Hippocampal formation (tissue), 2 donors: ENCODE data around the gene CRIP2.

Source experiments
- DNase-seq, 2 donors: peaks; one replicate each; lab custom pipeline; 2025; lab: John Stamatoyannopoulos, UW

The CRIP2 gene

GRCh38 chr14:105461903-105462302, 12.7 kb upstream of the CRIP2 start:
- DNase-seq: no peak

DNA sequence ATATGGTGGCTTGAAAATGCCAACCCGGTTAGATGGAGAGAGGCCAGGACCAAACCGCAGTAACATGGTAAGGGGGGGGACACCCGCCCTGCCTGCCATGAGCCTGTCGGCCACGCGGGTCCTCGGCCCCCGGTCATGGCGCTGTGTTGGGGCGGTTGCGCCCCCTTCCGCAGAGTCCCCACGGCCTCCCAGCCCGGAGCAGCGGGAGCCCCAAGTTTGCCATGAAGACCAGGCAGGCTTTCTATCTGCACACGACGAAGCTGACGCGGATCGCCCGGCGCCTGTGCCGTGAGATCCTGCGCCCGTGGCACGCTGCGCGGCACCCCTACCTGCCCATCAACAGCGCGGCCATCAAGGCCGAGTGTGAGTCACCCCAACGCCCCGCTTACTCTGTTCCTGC, 10.1 kb upstream of the CRIP2 start:
- DNase-seq: no peak

GRCh38 chr14:105465209-105466031, 9.2 kb upstream of the CRIP2 start:
- no peak for DNase-seq

DNA sequence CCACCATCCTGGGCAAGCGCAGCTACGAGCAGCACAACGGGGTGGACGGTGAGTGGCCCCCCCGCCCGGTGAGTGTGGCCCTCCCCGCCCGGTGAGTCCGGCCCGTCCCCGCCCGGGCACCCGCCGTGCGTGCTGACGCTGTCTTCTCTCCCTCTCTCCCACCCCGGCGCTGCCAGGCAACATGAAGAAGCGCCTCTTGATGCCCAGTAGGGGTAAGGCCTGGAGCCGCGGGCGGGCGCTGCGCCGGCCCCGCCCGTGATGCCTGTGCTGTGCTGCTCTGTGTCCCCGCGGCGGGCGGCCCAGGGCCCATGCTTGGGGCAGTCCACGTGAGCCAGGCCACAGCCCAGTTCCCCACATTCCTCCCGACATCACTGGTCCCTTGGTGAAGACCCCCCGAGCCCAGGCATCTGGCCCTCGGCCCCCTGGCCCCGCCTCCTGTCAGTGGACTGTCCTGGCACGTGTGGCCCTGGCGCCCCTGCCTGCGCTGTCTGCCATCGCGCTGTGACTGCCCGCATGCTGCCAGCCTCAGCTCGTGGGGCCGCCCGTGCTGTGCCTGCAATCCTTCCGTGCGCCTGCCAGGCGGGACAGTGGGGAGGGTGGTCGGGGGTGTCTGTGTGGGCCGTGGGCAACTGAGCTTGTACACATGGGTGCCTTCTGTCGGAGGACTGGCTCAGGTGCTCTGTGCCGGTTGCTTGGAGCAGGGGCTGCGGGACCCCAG, 7.9 kb upstream of the CRIP2 start:
- no peak for DNase-seq

DNA sequence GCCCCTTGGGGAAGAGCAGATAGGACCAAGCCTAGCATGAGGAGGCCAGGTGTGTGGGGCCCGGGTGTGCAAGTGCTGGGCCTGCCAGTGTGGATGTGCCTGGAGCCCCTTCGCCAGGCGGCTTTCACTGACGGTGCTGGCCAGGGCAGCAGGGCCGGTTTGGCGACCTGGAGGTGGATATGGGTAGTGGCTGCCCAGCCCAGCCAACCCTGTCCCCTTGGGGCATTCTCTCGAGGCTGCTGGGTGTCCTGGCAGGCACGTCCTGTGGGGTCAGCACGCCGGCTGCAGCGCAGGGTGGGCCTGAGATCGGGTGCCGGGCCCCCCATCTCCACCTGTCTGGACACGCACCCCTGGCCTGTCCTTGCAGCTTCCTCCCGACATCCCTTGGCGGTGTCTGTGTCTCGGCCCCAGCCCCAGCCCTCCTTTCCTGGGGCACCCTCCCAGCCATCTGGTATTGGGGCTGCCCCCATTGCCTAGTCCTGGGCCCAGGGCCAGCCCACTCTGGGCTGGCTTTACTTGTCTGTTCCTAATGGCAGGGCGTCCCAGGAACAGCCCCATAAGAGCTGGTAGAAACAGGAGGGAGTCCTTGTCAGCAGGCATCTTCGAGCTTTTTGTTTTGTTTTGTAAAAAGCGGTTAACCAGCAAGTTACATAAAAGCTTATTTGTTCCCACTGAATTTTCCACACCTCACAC, 7.2 kb upstream of the CRIP2 start:
- DNase-seq: no peak

GRCh38 chr14:105467942-105468471, 6.6 kb upstream of the CRIP2 start:
- DNase-seq: no peak

- DNase-seq: no peak
Measured at GRCh38 chr14:105468621-105469241, 5.9 kb upstream of the CRIP2 start.

DNA sequence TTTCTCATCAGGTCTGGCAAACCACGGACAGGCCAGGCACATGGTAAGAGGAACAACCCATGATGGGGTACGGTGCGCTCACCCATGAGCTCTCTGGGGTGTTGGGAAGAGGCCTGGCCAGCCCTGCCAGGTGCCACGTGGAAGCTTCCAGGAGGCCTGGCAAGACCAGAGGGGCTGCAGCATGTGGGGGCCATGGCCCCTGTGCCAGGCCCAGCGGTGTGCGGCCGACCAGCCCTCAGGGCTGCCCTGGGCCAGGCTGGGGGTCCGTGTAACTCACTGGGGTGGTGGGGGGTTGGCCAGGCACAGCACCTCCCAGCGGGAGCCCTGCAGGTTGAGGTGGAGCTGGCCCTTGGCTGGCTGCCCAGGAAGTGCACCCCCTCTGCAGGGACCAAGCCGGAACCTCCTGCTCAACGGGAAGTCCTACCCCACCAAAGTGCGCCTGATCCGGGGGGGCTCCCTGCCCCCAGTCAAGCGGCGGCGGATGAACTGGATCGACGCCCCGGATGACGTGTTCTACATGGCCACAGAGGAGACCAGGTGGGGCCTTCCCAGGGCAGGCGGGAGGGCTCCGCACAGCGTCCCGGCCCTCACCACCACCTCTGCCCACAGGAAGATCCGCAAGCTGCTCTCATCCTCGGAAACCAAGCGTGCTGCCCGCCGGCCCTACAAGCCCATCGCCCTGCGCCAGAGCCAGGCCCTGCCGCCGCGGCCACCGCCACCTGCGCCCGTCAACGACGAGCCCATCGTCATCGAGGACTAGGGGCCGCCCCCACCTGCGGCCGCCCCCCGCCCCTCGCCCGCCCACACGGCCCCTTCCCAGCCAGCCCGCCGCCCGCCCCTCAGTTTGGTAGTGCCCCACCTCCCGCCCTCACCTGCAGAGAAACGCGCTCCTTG, 4.9 kb upstream of the CRIP2 start:
- no peak for DNase-seq

- no peak for DNase-seq
Measured at GRCh38 chr14:105470350-105471296, 4.0 kb upstream of the CRIP2 start.

DNA sequence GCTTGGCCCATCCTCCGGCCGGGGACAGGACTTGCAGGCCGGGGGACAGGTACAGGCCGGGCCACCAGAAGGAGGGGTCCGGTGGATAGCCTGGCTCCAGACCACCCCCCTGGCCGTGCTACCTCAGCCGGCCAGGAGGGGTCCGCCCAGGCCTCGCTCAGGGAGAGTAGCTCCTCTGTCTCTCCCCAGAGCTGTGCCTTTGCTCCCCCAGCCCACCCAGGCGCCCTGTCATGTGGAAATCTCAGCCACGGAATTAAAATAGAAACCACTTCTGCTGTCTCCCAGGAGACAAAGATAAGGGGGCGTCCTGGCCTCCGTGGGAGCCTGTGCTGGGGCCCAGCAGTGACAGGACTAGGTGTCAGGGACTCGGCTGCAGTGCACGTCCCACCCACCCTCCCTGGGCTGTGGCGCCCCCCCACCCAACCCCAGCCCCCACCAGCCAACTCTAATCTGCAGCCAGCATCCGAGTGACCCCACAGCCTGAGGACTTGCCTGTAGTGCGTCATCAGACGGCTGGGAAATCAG, 3.3 kb upstream of the CRIP2 start:
- no peak for DNase-seq

GRCh38 chr14:105471823-105472485, 2.7 kb upstream of the CRIP2 start:
- no peak for DNase-seq

DNA sequence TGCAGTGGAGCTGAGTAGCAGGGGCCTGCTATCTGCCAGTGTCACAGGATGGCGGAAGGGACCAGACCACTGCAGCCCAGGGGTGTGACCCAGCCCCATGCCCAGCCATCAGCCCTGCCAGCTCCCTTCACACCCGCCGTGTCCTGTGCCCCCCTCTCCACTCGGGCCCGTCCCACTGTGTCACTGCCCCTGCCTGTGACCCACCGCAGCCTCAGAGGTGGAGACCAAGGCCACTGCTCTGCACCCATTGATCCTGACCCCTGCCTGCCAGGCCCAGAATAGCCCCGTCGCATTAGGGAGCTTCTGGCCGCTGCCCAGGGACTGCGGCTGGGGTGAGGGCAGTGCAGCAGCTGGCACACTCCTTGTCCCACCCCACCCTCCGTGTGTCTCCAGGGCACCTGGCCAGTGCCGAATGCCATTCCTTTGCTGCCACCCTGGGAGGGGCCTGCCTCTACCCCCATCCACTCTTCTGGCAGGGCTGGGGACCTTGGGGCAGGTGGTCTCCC, 2.1 kb upstream of the CRIP2 start:
- no peak for DNase-seq

DNA sequence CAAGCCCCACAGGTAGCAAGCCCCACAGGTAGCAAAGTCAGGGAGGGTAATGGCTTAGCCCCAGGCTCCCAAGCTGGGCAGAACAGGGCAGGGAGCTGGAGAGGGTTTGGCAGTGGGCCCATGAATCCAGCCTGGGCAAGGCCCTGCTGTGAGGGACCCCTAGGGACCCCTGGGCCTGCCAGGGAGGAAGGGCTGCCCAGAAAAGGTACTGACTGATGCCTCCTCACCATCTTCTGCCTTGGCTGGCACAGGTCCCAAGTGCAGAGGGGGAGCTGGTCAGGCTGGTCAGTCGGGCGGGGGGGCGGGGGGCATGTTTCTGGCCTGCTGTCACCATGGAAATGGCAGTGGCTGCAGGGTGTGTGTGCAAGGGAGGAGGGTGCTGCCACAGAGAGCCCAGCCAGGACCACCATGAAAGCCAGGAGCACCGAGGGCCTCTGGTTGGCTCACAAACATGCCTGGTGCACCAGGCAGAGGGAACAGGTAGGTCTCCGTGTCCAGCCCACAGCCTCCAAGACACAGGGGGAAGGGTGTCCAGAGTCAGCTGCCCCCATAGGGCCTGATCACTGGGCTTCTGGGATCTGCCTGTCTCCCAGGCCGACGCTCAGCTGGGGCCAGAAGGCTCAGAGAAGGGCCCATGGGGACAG, 1.5 kb upstream of the CRIP2 start:
- DNase-seq: no peak

DNA sequence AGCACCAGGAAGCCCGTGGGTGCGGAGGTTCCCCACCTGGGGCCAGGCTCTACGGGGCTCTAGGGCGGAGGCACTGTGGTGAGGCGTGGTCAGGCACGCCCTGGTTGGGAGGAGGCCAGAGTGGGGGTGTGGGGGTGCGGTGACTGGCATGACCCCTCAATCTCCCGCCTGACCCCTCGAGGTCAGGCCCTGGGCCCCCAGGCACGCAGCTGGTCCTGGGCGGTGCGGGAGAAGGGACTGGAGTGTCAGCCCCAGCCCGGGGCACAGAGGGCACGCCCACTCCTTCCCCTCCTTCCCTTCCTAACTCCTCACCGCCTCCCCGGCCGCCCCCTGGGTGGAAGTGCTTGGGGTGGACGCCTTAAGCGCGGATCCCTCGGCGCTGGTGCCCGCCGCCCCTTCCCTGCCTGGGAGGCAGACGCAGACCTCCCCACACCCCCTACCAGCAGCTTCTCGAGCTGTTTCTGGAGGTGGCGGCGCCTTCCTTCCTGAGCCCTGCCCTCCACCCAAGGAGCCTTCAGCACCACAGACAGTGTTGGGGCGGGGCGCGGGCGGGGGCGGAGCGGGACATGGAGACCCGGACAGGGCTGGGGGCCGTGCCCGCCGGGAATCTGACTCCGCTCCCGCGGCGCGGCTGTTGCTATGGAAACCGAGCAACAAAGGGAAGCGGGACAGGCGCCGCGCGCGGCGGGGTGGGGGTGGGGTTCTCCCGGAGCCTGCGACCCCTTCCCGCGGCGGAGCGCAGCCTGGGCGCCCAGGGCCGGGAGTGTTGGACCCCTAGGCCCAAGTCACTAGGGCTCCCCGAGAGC, 741 bp upstream of the CRIP2 start:
- peak in 1 of 2 donors; percentile 44 for DNase-seq

- no peak for DNase-seq
Measured at GRCh38 chr14:105475269-105476096, 862 bp downstream of the CRIP2 start.

DNA sequence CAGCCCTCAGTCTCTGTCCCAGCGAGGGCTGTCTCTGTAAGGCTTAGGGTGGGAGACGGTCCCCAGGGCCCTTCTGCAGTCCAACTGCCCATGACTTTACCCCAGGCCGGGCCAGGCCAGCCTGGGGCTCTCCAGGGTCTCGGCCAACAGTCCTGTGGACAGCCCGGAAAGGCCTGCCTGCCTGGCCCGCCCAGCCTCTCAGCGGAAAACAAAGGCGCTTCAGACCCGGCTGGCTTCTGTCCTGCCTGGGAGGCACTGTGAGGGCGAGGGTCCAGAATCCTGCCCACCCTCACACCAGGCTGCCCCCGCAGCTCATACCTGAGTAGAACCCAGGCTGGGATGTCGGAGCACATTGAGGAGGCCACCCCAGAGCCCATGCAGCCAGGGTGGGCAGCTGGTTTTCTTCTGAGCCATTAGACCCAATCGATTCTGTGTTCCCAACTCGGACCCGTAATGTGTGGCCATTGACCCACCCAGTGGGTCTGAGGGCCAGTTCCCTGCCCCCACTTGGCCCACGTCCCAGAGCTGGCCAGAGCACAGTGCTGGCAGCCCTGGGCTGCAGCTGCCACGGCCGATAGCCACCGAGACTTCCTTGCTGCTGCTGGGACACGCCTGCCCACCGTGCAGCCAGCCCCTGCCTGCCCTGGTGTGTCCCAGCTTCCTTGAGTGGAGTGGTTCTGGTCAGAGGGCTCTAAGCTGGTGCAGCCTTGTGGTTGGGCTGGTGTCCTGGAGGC, 1.6 kb downstream of the CRIP2 start:
- DNase-seq: peak; percentile 75 to 88
